Liver (tissue), 9 donors: ENCODE data around the gene KIF7. TPM values are rescaled to one million over a fixed set of nuclear protein-coding genes. Genes with fewer than 3 reads are reported as not detected.

Source experiments
- DNase-seq: peaks from one replicate; pipeline ENCODE4 v3.0.0-alpha.2; 2017; ENCODE audit warnings: low spot score
- H3K27ac ChIP-seq, 2 donors: one replicate each; pipeline ENCODE4 v1.7.0; 2013; ENCODE audit warnings: inconsistent platforms in 2 of 2, low read length in 2 of 2, control low read depth in 1 of 2, low read depth in 1 of 2, mild to moderate bottlenecking in 1 of 2
- H3K27me3 ChIP-seq, 4 donors: one replicate each; pipeline versions ENCODE4 v1.6.1 to v1.7.0; 2013; ENCODE audit warnings: low read length in 3 of 4, inconsistent platforms in 1 of 4, mild to moderate bottlenecking in 1 of 4, moderate library complexity in 1 of 4; ENCODE audit not compliant: control insufficient read depth in 4 of 4, insufficient read depth in 4 of 4
- H3K36me3 ChIP-seq, 4 donors: one replicate each; pipeline versions ENCODE4 v1.6.1 to v1.7.0; 2013; ENCODE audit warnings: low read length in 3 of 4, mild to moderate bottlenecking in 3 of 4, low read depth in 1 of 4, moderate library complexity in 1 of 4; ENCODE audit not compliant: control insufficient read depth in 4 of 4, insufficient read depth in 3 of 4
- H3K4me1 ChIP-seq, 4 donors: one replicate each; pipeline versions ENCODE4 v1.6.1 to v1.7.0; 2013; ENCODE audit warnings: low read length in 3 of 4, mild to moderate bottlenecking in 3 of 4, moderate library complexity in 1 of 4; ENCODE audit not compliant: control insufficient read depth in 4 of 4, insufficient read depth in 4 of 4
- H3K4me3 ChIP-seq, 3 donors: one replicate each; pipeline versions ENCODE4 v1.6.1 to v1.7.0; 2013; ENCODE audit warnings: low read length in 3 of 3, control low read depth in 1 of 3, low read depth in 1 of 3, mild to moderate bottlenecking in 1 of 3
- H3K9ac ChIP-seq, 2 donors: one replicate each; pipeline ENCODE4 v1.7.0; 2013; ENCODE audit warnings: low read length in 2 of 2, mild to moderate bottlenecking in 2 of 2, moderate library complexity in 2 of 2, control low read depth in 1 of 2, low read depth in 1 of 2
- H3K9me3 ChIP-seq, 4 donors: one replicate each; pipeline versions ENCODE4 v1.6.1 to v1.7.0; 2013; ENCODE audit warnings: low read length in 3 of 4; ENCODE audit not compliant: control insufficient read depth in 4 of 4
- EGR1 ChIP-seq, 2 donors: IDR thresholded peaks; 2 replicates each; pipeline ENCODE4 v1.6.1; 2016 to 2018; ENCODE audit warnings: antibody characterized with exemption in 2 of 2, low read depth in 2 of 2
- FOXA1 ChIP-seq: IDR thresholded peaks from 2 replicates; pipeline ENCODE4 v1.6.1; 2016; ENCODE audit warnings: antibody characterized with exemption
- FOXA2 ChIP-seq: IDR thresholded peaks from 2 replicates; pipeline ENCODE4 v1.6.1; 2016; ENCODE audit warnings: antibody characterized with exemption
- GABPA ChIP-seq, 2 donors: IDR thresholded peaks in 1 of 2; conservative IDR thresholded peaks in 1 of 2; 2 replicates each; pipeline ENCODE4 v1.6.1; 2016; ENCODE audit warnings: antibody characterized with exemption in 2 of 2, mild to moderate bottlenecking in 1 of 2, moderate library complexity in 1 of 2
- HNF4A ChIP-seq, 2 donors: conservative IDR thresholded peaks; 2 replicates each; pipeline ENCODE4 v1.6.1; 2016; ENCODE audit warnings: antibody characterized with exemption in 2 of 2, mild to moderate bottlenecking in 2 of 2
- HNF4G ChIP-seq: IDR thresholded peaks from 2 replicates; pipeline ENCODE4 v1.6.1; 2016; ENCODE audit warnings: antibody characterized with exemption
- JUND ChIP-seq, 2 donors: IDR thresholded peaks; 2 replicates each; pipeline ENCODE4 v1.6.1; 2016; ENCODE audit warnings: antibody characterized with exemption in 2 of 2
- MAX ChIP-seq: IDR thresholded peaks from 2 replicates; pipeline ENCODE4 v1.6.1; 2016; ENCODE audit warnings: antibody characterized with exemption
- NR2F2 ChIP-seq: IDR thresholded peaks from 2 replicates; pipeline ENCODE4 v1.6.1; 2016; ENCODE audit warnings: antibody characterized with exemption
- REST ChIP-seq: IDR thresholded peaks from 2 replicates; pipeline ENCODE4 v1.6.1; 2016; ENCODE audit warnings: antibody characterized with exemption, mild to moderate bottlenecking
- RXRA ChIP-seq, 2 donors: IDR thresholded peaks; 2 replicates each; pipeline ENCODE4 v1.6.1; 2017 to 2018; ENCODE audit warnings: antibody characterized with exemption in 2 of 2, mild to moderate bottlenecking in 1 of 2
- SP1 ChIP-seq: IDR thresholded peaks from 2 replicates; pipeline ENCODE4 v1.6.1; 2018; ENCODE audit warnings: antibody characterized with exemption, mild to moderate bottlenecking
- TAF1 ChIP-seq: conservative IDR thresholded peaks from 2 replicates; pipeline ENCODE4 v1.6.1; 2016; ENCODE audit warnings: antibody characterized with exemption, mild to moderate bottlenecking
- YY1 ChIP-seq: IDR thresholded peaks from 2 replicates; pipeline ENCODE4 v1.6.1; 2016; ENCODE audit warnings: antibody characterized with exemption, mild to moderate bottlenecking
- WGBS: extraction: QIAGEN DNeasy Blood & Tissue Kit; methylation state at CpG from one replicate; pipeline ENCODE4 v1.1.7; 2013; 5-methylcytosine and 5-hydroxymethylcytosine counted together
- polyA plus RNA-seq, 2 donors: library from polyadenylated mRNA; stranded (reverse) in 1 of 2; unstranded in 1 of 2; fragments of 200-250 nt in 1 of 2; fragments of >200 nt in 1 of 2; fragmentation: Nextera tagmentation in 1 of 2; extraction: Ambion mirVana in 1 of 2; gene quantifications; one replicate each; pipeline versions ENCODE4 v1.2.1 to v1.2.3, GENCODE V29; 2013 to 2015
- total RNA-seq, 2 donors: library from RNA; depleted of rRNA; stranded (reverse); fragments of >200 nt; gene quantifications; one replicate each; pipeline ENCODE4 v1.2.3, GENCODE V29; 2014
- TF ChIP-seq, protein P1 (sequence below): IDR thresholded peaks from 2 replicates; pipeline ENCODE4 v1.6.1; 2016; ENCODE audit warnings: antibody characterized with exemption
- TF ChIP-seq, protein P2 (sequence below): fragments of 150-350 bp; IDR thresholded peaks from 2 replicates; pipeline ENCODE4 v1.5.1; 2017; ENCODE audit warnings: improper control_type of control experiment, low read depth, low read length; ENCODE audit not compliant: missing input control
- TF ChIP-seq, protein P3 (sequence below): IDR thresholded peaks from 2 replicates; pipeline ENCODE4 v1.6.1; 2016; ENCODE audit warnings: antibody characterized with exemption
- donor health status: healthy.
- donor health status: healthy.
- donor health status: healthy.
- donor health status: healthy.
- donor health status: healthy.

The KIF7 gene
- total and polyA plus RNA-seq, 4 donors: 0.04 to 1.3 (median 0.72) TPM

GRCh38 chr15:89669309-89669865 lies 14.1 kb upstream of the KIF7 start:
- 84% methylated on average over 9 of the region's 9 CpGs for WGBS
- DNase-seq: no peak
- peaks cover 0 to 11% (median 1%) of the 10 kb centered on the region in 4 donors for H3K36me3 ChIP-seq

More at GRCh38 chr15:89669309-89669865, 14.1 kb upstream of the KIF7 start:
- Histone ChIP-seq H3K9ac (no peak overlapping the region), H3K27ac (no peak overlapping the region), H3K27me3 (no peaks in the 10 kb centered on the region), H3K9me3 (no peaks in the 10 kb centered on the region), H3K4me3 (no peak overlapping the region), H3K4me1 (peaks cover 0 to 13% (median 12%) of the 10 kb centered on the region in 4 donors)
- TF ChIP-seq NR2F2 (no peak), MAX (no peak), FOXA2 (no peak), YY1 (no peak), GABPA (IDR thresholded peaks at IDR 0.05 in 1 of 2, conservative IDR thresholded peaks at IDR 0.05 in 1 of 2) (no peak), EGR1 (IDR thresholded peaks at IDR 0.05; ENCODE audit: low read depth in 2 of 2) (no peak), HNF4A (conservative IDR thresholded peaks at IDR 0.05) (no peak), JUND (IDR thresholded peaks at IDR 0.05) (no peak), REST (no peak), HNF4G (no peak), TAF1 (no peak), RXRA (IDR thresholded peaks at IDR 0.05) (no peak), SP1 (no peak), FOXA1 (no peak)
- TF ChIP-seq, protein P1, sequence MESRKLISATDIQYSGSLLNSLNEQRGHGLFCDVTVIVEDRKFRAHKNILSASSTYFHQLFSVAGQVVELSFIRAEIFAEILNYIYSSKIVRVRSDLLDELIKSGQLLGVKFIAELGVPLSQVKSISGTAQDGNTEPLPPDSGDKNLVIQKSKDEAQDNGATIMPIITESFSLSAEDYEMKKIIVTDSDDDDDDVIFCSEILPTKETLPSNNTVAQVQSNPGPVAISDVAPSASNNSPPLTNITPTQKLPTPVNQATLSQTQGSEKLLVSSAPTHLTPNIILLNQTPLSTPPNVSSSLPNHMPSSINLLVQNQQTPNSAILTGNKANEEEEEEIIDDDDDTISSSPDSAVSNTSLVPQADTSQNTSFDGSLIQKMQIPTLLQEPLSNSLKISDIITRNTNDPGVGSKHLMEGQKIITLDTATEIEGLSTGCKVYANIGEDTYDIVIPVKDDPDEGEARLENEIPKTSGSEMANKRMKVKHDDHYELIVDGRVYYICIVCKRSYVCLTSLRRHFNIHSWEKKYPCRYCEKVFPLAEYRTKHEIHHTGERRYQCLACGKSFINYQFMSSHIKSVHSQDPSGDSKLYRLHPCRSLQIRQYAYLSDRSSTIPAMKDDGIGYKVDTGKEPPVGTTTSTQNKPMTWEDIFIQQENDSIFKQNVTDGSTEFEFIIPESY: no peak
- TF ChIP-seq, protein P2, sequence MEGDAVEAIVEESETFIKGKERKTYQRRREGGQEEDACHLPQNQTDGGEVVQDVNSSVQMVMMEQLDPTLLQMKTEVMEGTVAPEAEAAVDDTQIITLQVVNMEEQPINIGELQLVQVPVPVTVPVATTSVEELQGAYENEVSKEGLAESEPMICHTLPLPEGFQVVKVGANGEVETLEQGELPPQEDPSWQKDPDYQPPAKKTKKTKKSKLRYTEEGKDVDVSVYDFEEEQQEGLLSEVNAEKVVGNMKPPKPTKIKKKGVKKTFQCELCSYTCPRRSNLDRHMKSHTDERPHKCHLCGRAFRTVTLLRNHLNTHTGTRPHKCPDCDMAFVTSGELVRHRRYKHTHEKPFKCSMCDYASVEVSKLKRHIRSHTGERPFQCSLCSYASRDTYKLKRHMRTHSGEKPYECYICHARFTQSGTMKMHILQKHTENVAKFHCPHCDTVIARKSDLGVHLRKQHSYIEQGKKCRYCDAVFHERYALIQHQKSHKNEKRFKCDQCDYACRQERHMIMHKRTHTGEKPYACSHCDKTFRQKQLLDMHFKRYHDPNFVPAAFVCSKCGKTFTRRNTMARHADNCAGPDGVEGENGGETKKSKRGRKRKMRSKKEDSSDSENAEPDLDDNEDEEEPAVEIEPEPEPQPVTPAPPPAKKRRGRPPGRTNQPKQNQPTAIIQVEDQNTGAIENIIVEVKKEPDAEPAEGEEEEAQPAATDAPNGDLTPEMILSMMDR: no peak
- TF ChIP-seq, protein P3, sequence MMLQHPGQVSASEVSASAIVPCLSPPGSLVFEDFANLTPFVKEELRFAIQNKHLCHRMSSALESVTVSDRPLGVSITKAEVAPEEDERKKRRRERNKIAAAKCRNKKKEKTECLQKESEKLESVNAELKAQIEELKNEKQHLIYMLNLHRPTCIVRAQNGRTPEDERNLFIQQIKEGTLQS: no peak
